Epithelial cell of esophagus (primary cell): ENCODE measurements around the gene TMEM185B.
A peak's percentile ranks its signal among the peaks of the same experiment; 100 is the strongest.

Experiments used
- DNase-seq: peaks from one replicate; pipeline ENCODE4 v3.0.0; 2010; ENCODE audit warnings: low read depth
- H3K4me3 ChIP-seq: 2 replicates; pipeline ENCODE4 v1.5.1; 2011; ENCODE audit warnings: mild to moderate bottlenecking, low read length, control low read depth
- TF ChIP-seq, protein P1 (sequence below): IDR thresholded peaks from 2 replicates; pipeline ENCODE4 v1.5.1; 2011; ENCODE audit warnings: low read depth, mild to moderate bottlenecking, low read length, control low read depth, inconsistent platforms; ENCODE audit not compliant: insufficient read depth; ENCODE audit errors: missing control alignments

Gene TMEM185B

GRCh38 chr2:120230515-120231471 is 7.6 kb upstream of the TMEM185B start:
- no peak for DNase-seq
- TF ChIP-seq, protein P1, sequence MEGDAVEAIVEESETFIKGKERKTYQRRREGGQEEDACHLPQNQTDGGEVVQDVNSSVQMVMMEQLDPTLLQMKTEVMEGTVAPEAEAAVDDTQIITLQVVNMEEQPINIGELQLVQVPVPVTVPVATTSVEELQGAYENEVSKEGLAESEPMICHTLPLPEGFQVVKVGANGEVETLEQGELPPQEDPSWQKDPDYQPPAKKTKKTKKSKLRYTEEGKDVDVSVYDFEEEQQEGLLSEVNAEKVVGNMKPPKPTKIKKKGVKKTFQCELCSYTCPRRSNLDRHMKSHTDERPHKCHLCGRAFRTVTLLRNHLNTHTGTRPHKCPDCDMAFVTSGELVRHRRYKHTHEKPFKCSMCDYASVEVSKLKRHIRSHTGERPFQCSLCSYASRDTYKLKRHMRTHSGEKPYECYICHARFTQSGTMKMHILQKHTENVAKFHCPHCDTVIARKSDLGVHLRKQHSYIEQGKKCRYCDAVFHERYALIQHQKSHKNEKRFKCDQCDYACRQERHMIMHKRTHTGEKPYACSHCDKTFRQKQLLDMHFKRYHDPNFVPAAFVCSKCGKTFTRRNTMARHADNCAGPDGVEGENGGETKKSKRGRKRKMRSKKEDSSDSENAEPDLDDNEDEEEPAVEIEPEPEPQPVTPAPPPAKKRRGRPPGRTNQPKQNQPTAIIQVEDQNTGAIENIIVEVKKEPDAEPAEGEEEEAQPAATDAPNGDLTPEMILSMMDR, result no peak
- no peak overlapping the region for H3K4me3 ChIP-seq

- TF ChIP-seq, protein P1, result no peak
- no peak for DNase-seq
- H3K4me3 ChIP-seq, result no peak overlapping the region
These were observed 6.1 kb upstream of the TMEM185B start for GRCh38 chr2:120229341-120229740.

DNA sequence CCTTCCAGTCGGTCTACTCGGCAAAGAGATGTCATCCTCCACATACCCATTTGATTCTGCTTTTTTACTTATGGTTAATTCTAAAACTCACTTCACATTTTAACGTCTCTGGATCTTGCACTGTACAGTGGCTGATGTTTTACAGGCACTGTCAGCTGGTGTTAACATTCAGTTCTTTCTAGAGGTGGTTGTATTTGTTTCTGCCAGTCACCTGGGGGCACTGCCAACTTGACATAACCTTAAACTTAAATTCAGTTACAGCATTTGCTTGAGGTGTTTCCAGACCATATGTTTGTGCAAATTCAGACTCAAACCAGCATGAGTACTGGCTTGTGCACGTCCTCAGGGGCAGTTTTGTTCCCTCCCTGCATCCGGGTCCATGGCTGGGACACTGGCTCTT is 5.3 kb upstream of the TMEM185B start:
- TF ChIP-seq, protein P1, result peak; percentile 11
- no peak overlapping the region for H3K4me3 ChIP-seq
- peak; percentile 48 for DNase-seq

- H3K4me3 ChIP-seq, result no peak overlapping the region
- peak; percentile 84 for DNase-seq
- TF ChIP-seq, protein P1, result no peak
These were observed 4.2 kb upstream of the TMEM185B start for GRCh38 chr2:120227111-120227991.

GRCh38 chr2:120226316-120226715 is 3.1 kb upstream of the TMEM185B start:
- DNase-seq, result no peak

DNA sequence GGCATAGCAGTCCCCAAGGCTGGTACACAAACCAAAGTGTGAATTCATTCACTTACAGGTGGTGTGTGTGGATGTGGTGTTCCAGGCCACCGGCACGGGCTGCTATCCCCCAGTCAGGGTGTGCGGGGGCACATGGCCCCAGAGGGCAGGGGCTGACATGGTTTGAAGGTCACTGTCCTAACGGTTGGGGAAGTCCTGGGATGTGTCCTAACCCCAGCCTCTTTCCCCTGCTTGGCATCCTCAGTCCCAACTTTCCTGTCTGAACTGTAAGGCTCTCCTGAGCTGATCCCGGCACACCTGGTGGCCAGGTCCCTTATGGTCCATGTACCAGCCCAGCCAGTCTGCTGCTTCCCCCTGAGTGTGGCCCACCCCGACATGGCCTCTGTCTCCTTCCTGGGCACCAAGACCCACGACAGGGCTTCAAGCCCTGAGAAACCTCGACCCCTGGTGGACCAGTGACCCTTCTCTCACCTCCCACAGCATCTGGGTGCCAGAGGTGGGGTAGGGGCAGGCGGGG is 2.4 kb upstream of the TMEM185B start:
- DNase-seq, result no peak
- no peak overlapping the region for H3K4me3 ChIP-seq
- TF ChIP-seq, protein P1, result no peak

More at GRCh38 chr2:120226316-120226715, 3.1 kb upstream of the TMEM185B start:
- no peak overlapping the region for H3K4me3 ChIP-seq
- TF ChIP-seq, protein P1, result no peak
